ENCODE results near the gene ZFR2. TPM values are rescaled to one million over a fixed set of nuclear protein-coding genes. Genes with fewer than 3 reads are reported as not detected.

Gene ZFR2
- polyA plus RNA-seq, 1 of the 3 experiments (the other 2 are of a cell fraction): 0.44 TPM

DNA sequence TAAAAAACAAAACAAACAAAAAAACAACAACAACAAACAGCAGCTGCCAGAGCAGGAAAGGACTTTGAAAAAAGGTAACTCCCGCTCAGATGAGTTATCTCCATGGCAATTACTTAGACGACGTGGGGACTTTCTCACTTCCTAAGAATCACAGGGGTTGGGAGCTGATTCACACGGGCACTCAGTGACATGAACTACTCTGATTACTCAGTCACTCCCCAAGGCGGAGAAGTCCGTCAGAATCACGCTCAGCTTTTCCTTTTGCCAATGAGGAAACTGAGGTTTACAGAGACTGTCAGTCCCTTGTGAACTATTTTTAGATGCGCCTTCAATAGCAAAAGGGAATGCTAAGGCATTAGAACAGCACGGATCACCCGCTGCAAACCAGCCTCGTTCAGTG is 50.4 kb downstream of the ZFR2 start:
- H3K36me3 ChIP-seq (replicated peaks in 1 of 2; ENCODE audit: control insufficient read depth in 1 of 2, insufficient read depth in 2 of 2, low read length in 1 of 2): no peaks in the 10 kb centered on the region
- H3K27ac ChIP-seq (ENCODE audit: low read depth in 2 of 2, low read length in 1 of 2): no peak overlapping the region
- H2AFZ ChIP-seq (ENCODE audit: low read depth): no peak overlapping the region
- no peaks in the 10 kb centered on the region for H3F3A ChIP-seq (replicated peaks; ENCODE audit: insufficient read depth)
- TF ChIP-seq RAD21 (IDR thresholded peaks at IDR 0.05; ENCODE audit: low read length): no peak
- TF ChIP-seq EP300 (IDR thresholded peaks at IDR 0.05; ENCODE audit: borderline replicate concordance in 1 of 2, low read depth in 1 of 2, low read length in 1 of 2): no peak
- TF ChIP-seq, protein P1, sequence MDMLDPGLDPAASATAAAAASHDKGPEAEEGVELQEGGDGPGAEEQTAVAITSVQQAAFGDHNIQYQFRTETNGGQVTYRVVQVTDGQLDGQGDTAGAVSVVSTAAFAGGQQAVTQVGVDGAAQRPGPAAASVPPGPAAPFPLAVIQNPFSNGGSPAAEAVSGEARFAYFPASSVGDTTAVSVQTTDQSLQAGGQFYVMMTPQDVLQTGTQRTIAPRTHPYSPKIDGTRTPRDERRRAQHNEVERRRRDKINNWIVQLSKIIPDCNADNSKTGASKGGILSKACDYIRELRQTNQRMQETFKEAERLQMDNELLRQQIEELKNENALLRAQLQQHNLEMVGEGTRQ (IDR thresholded peaks at IDR 0.05; ENCODE audit: borderline replicate concordance, low read depth, low read length): no peak
- TF ChIP-seq NRF1 (IDR thresholded peaks at IDR 0.05; ENCODE audit: low read depth, low read length): no peak
- no peak for TF ChIP-seq RXRA (IDR thresholded peaks at IDR 0.05; ENCODE audit: borderline replicate concordance, low read depth)
- no peaks in the 10 kb centered on the region for H3K9me3 ChIP-seq
- H3K9ac ChIP-seq: no peak overlapping the region
- whole genome bisulfite sequencing (ENCODE audit: low lambda C conversion rate): 67% methylated on average over 11 of the region's 11 CpGs
- H3K4me1 ChIP-seq (ENCODE audit: control insufficient read depth in 1 of 2, insufficient read depth in 2 of 2, low read depth in 1 of 2, low read length in 1 of 2): no peaks in the 10 kb centered on the region
- no peaks in the 10 kb centered on the region for H4K20me1 ChIP-seq (ENCODE audit: insufficient read depth)
- no peak overlapping the region for H3K4me2 ChIP-seq
- CTCF ChIA-PET: interaction anchor here (1.1 kb wide), 1 partner anchor 31 kb away, joined by 4 read pairs; no protein-coding TSS in a partner anchor
- POLR2A ChIA-PET: no interaction called here
- no peak for DNase-seq
- H3K4me3 ChIP-seq (ENCODE audit: low read depth in 2 of 2, low read length in 1 of 2): no peak overlapping the region
- H3K27me3 ChIP-seq (ENCODE audit: insufficient read depth): no peaks in the 10 kb centered on the region
- no peaks in the 10 kb centered on the region for H3K9me2 ChIP-seq
- no peaks in the 10 kb centered on the region for H3K79me2 ChIP-seq (ENCODE audit: insufficient read depth)

DNA sequence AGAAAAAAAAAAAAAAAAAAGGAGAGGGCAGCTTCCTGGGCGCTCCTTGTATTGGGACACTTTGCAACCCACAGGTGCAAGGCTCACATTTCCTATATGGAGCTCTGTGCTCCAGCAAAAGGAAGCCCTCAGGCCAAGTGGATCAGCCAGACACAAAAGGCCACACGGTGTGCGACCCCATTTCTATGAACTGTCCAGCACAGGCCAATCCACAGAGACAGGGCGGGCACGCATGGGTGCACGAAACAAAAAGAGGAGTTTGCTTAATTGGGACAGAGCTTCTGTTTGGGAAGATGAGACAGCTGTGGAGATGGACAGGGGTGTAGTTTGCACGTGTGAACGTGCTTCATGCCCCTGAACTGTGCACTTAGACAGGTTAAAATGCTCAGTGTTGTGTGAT is 51.1 kb downstream of the ZFR2 start:
- Histone ChIP-seq H3K79me2 (ENCODE audit: insufficient read depth) (no peaks in the 10 kb centered on the region), H3K27ac (ENCODE audit: low read depth in 2 of 2, low read length in 1 of 2) (no peak overlapping the region), H3K27me3 (ENCODE audit: insufficient read depth) (no peaks in the 10 kb centered on the region), H3K9me2 (no peaks in the 10 kb centered on the region), H3K9me3 (no peaks in the 10 kb centered on the region), H3K4me1 (ENCODE audit: control insufficient read depth in 1 of 2, insufficient read depth in 2 of 2, low read depth in 1 of 2, low read length in 1 of 2) (no peaks in the 10 kb centered on the region), H4K20me1 (ENCODE audit: insufficient read depth) (no peaks in the 10 kb centered on the region), H2AFZ (ENCODE audit: low read depth) (no peak overlapping the region), H3K36me3 (replicated peaks in 1 of 2; ENCODE audit: control insufficient read depth in 1 of 2, insufficient read depth in 2 of 2, low read length in 1 of 2) (no peaks in the 10 kb centered on the region), H3K4me3 (ENCODE audit: low read depth in 2 of 2, low read length in 1 of 2) (no peak overlapping the region), H3F3A (replicated peaks; ENCODE audit: insufficient read depth) (no peaks in the 10 kb centered on the region), H3K9ac (no peak overlapping the region), H3K4me2 (no peak overlapping the region)
- ChIA-PET CTCF (interaction anchor here (1.1 kb wide), 1 partner anchor 31 kb away, joined by 4 read pairs; no protein-coding TSS in a partner anchor), POLR2A (no interaction called here)
- 64% methylated on average over 8 of the region's 8 CpGs for WGBS (ENCODE audit: low lambda C conversion rate)
- TF ChIP-seq, protein P2, sequence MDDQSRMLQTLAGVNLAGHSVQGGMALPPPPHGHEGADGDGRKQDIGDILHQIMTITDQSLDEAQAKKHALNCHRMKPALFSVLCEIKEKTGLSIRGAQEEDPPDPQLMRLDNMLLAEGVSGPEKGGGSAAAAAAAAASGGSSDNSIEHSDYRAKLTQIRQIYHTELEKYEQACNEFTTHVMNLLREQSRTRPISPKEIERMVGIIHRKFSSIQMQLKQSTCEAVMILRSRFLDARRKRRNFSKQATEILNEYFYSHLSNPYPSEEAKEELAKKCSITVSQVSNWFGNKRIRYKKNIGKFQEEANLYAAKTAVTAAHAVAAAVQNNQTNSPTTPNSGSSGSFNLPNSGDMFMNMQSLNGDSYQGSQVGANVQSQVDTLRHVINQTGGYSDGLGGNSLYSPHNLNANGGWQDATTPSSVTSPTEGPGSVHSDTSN (IDR thresholded peaks at IDR 0.05): no peak
- TF ChIP-seq, protein P3, sequence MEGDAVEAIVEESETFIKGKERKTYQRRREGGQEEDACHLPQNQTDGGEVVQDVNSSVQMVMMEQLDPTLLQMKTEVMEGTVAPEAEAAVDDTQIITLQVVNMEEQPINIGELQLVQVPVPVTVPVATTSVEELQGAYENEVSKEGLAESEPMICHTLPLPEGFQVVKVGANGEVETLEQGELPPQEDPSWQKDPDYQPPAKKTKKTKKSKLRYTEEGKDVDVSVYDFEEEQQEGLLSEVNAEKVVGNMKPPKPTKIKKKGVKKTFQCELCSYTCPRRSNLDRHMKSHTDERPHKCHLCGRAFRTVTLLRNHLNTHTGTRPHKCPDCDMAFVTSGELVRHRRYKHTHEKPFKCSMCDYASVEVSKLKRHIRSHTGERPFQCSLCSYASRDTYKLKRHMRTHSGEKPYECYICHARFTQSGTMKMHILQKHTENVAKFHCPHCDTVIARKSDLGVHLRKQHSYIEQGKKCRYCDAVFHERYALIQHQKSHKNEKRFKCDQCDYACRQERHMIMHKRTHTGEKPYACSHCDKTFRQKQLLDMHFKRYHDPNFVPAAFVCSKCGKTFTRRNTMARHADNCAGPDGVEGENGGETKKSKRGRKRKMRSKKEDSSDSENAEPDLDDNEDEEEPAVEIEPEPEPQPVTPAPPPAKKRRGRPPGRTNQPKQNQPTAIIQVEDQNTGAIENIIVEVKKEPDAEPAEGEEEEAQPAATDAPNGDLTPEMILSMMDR (IDR thresholded peaks at IDR 0.05): no peak
- TF ChIP-seq YY1 (IDR thresholded peaks at IDR 0.05; ENCODE audit: low read depth): no peak
- TF ChIP-seq SIN3A (IDR thresholded peaks at IDR 0.05; ENCODE audit: borderline replicate concordance, low read depth, low read length): no peak
- TF ChIP-seq POLR2AphosphoS5 (IDR thresholded peaks at IDR 0.05; ENCODE audit: low read depth, low read length): no peak
- TF ChIP-seq, protein P4, sequence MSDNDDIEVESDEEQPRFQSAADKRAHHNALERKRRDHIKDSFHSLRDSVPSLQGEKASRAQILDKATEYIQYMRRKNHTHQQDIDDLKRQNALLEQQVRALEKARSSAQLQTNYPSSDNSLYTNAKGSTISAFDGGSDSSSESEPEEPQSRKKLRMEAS (IDR thresholded peaks at IDR 0.05; ENCODE audit: low read depth): no peak
- TF ChIP-seq TCF12 (IDR thresholded peaks at IDR 0.05): no peak
- TF ChIP-seq, protein P5, sequence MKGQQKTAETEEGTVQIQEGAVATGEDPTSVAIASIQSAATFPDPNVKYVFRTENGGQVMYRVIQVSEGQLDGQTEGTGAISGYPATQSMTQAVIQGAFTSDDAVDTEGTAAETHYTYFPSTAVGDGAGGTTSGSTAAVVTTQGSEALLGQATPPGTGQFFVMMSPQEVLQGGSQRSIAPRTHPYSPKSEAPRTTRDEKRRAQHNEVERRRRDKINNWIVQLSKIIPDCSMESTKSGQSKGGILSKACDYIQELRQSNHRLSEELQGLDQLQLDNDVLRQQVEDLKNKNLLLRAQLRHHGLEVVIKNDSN (IDR thresholded peaks at IDR 0.05; ENCODE audit: borderline replicate concordance, low read depth): no peak
- TF ChIP-seq RFX5 (IDR thresholded peaks at IDR 0.05; ENCODE audit: low read length): no peak
- TF ChIP-seq NFIC (IDR thresholded peaks at IDR 0.05; ENCODE audit: borderline replicate concordance): no peak
- TF ChIP-seq RCOR1 (IDR thresholded peaks at IDR 0.05; ENCODE audit: low read length): no peak
- DNase-seq: no peak
